MM.1S (cell line): ENCODE results near the gene OR5B3.
"Not testable (repeated sequence)": the region's sequence is repeated elsewhere in the genome, so short reads cannot be mapped to it uniquely, and the experiment has no call there.

ENCODE experiments used
- DNase-seq: peaks from one replicate; pipeline ENCODE4 v3.0.0-alpha.2; 2015
- H2AFZ ChIP-seq: fragments of 300-600 bp; sonication (generic); 2 replicates; pipeline ENCODE4 v1.6.0; 2016; ENCODE audit warnings: antibody characterized with exemption, low read length
- H3F3A ChIP-seq: fragments of 300-600 bp; sonication (generic); 2 replicates; pipeline ENCODE4 v1.6.1; 2016; ENCODE audit warnings: mild to moderate bottlenecking, antibody characterized with exemption, low read length, moderate library complexity, mixed read lengths; ENCODE audit not compliant: insufficient read depth
- H3K27ac ChIP-seq: fragments of 300-600 bp; sonication (generic); 2 replicates; pipeline ENCODE4 v1.5.1; 2016; ENCODE audit warnings: mild to moderate bottlenecking, low read length
- H3K27me3 ChIP-seq: fragments of 300-600 bp; sonication (generic); replicated peaks from 2 replicates; pipeline ENCODE4 v1.6.0; 2016; ENCODE audit warnings: low read length; ENCODE audit not compliant: insufficient read depth
- H3K36me3 ChIP-seq: fragments of 300-600 bp; sonication (generic); replicated peaks from 2 replicates; pipeline ENCODE4 v1.6.1; 2016; ENCODE audit warnings: mild to moderate bottlenecking, low read length, mixed read lengths; ENCODE audit not compliant: insufficient read depth
- H3K4me1 ChIP-seq: fragments of 300-600 bp; sonication (generic); 2 replicates; pipeline ENCODE4 v1.6.1; 2016; ENCODE audit warnings: low read length, mixed read lengths
- H3K4me2 ChIP-seq: fragments of 300-600 bp; sonication (generic); 2 replicates; pipeline ENCODE4 v1.6.0; 2016; ENCODE audit warnings: low read depth, low read length
- H3K4me3 ChIP-seq: fragments of 300-600 bp; sonication (generic); 2 replicates; pipeline ENCODE4 v1.5.1; 2016; ENCODE audit warnings: low read length, mixed read lengths
- H3K79me2 ChIP-seq: fragments of 300-600 bp; sonication (generic); 2 replicates; pipeline ENCODE4 v1.6.1; 2016; ENCODE audit warnings: mixed run types, low read length, mixed read lengths
- H3K9ac ChIP-seq: fragments of 300-600 bp; sonication (generic); 2 replicates; pipeline ENCODE4 v1.6.1; 2016; ENCODE audit warnings: low read length, mixed read lengths
- H3K9me2 ChIP-seq: fragments of 300-600 bp; sonication (generic); replicated peaks from 2 replicates; pipeline ENCODE4 v1.6.1; 2016; ENCODE audit warnings: mild to moderate bottlenecking, low read length, mixed read lengths; ENCODE audit not compliant: insufficient read depth
- H3K9me3 ChIP-seq: fragments of 300-600 bp; sonication (generic); replicated peaks from 2 replicates; pipeline ENCODE4 v1.6.1; 2016; ENCODE audit warnings: mild to moderate bottlenecking, low read length, mixed read lengths; ENCODE audit not compliant: insufficient read depth
- H4K20me1 ChIP-seq: fragments of 300-600 bp; sonication (generic); 2 replicates; pipeline ENCODE4 v1.6.1; 2016; ENCODE audit warnings: mild to moderate bottlenecking, low read length, moderate library complexity, mixed read lengths; ENCODE audit not compliant: insufficient read depth
- EZH2 ChIP-seq: fragments of 300-600 bp; sonication (generic); optimal IDR thresholded peaks from 2 replicates; pipeline ENCODE3; 2017; ENCODE audit warnings: low read depth, mild to moderate bottlenecking, antibody characterized with exemption, low read length, mixed read lengths
- EZH2phosphoT487 ChIP-seq: fragments of 300-600 bp; sonication (generic); IDR thresholded peaks from 2 replicates; pipeline ENCODE4 v1.6.1; 2018; ENCODE audit warnings: antibody characterized with exemption, low read length
- TF ChIP-seq, protein P1 (sequence below): fragments of 300-600 bp; sonication (generic); IDR thresholded peaks from 2 replicates; pipeline ENCODE4 v1.5.1; 2016; ENCODE audit warnings: antibody characterized with exemption, low read length, mixed read lengths

The OR5B3 gene

DNA sequence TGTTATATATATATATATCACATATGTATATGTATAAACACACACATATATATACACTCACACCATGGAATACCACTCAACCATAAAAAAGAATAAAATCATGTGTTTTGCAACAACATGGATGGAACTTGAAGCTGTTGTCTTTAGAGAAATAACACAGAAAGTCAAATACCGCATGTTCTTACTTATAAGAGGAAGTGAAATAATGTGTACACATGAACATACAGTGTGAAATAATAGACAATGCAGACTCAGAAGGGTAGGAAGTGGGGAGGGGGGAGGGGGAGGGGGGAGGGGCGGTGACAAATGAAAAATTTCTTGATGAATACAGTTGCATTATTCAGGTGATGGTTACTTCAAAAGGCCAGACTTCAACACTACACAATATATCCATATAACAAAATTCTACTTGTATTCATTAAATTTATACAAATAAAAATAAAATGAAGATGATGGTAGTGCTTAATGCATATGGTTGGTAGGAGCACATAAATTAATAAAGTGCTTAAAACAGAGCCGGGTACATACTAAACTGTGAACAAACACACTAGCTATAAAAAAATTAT lies 27.0 kb upstream of the OR5B3 start:
- TF ChIP-seq, protein P1, sequence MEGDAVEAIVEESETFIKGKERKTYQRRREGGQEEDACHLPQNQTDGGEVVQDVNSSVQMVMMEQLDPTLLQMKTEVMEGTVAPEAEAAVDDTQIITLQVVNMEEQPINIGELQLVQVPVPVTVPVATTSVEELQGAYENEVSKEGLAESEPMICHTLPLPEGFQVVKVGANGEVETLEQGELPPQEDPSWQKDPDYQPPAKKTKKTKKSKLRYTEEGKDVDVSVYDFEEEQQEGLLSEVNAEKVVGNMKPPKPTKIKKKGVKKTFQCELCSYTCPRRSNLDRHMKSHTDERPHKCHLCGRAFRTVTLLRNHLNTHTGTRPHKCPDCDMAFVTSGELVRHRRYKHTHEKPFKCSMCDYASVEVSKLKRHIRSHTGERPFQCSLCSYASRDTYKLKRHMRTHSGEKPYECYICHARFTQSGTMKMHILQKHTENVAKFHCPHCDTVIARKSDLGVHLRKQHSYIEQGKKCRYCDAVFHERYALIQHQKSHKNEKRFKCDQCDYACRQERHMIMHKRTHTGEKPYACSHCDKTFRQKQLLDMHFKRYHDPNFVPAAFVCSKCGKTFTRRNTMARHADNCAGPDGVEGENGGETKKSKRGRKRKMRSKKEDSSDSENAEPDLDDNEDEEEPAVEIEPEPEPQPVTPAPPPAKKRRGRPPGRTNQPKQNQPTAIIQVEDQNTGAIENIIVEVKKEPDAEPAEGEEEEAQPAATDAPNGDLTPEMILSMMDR, result no peak
- no peak for TF ChIP-seq EZH2
- TF ChIP-seq EZH2phosphoT487, result no peak
- no peaks in the 10 kb centered on the region for H3K9me3 ChIP-seq
- no peaks in the 10 kb centered on the region for H4K20me1 ChIP-seq
- H3K4me3 ChIP-seq, result no peak overlapping the region
- no peaks in the 10 kb centered on the region for H3K4me1 ChIP-seq
- no peaks in the 10 kb centered on the region for H3K79me2 ChIP-seq
- H3K9me2 ChIP-seq, result no peaks in the 10 kb centered on the region
- no peak overlapping the region for H3K9ac ChIP-seq
- H3K36me3 ChIP-seq, result no peaks in the 10 kb centered on the region
- no peak overlapping the region for H3K27ac ChIP-seq
- peak; percentile 14 for DNase-seq
- no peaks in the 10 kb centered on the region for H3F3A ChIP-seq
- no peak overlapping the region for H3K4me2 ChIP-seq
- no peak overlapping the region for H2AFZ ChIP-seq
- H3K27me3 ChIP-seq, result no peaks in the 10 kb centered on the region

DNA sequence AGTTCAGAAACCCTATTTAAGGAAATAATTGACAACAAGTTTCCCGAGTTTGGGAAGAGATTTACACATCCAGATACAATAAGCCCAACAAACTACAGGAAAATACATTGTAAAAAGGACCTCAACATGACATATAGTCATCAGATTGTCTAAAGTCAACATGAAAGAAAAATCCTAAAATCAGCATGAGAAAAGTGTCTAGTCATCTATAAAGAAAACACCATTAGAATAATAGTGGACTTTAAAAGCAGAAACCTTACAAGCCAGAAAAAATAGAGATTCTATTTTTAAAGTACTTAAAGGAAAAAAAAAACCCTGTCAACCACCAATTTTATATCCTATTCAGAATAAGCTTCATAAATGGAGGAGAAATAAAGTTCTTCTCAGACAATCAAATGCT lies 22.6 kb upstream of the OR5B3 start:
- H3K9me3 ChIP-seq, result no peaks in the 10 kb centered on the region
- H3K27ac ChIP-seq, result no peak overlapping the region
- H2AFZ ChIP-seq, result no peak overlapping the region
- H3F3A ChIP-seq, result no peaks in the 10 kb centered on the region
- H3K9ac ChIP-seq, result no peak overlapping the region
- TF ChIP-seq, protein P1, result no peak
- TF ChIP-seq EZH2 (no peak), EZH2phosphoT487 (no peak)
- no peaks in the 10 kb centered on the region for H3K36me3 ChIP-seq
- H3K9me2 ChIP-seq, result no peaks in the 10 kb centered on the region
- DNase-seq, result no peak
- H3K4me1 ChIP-seq, result no peaks in the 10 kb centered on the region
- no peaks in the 10 kb centered on the region for H3K79me2 ChIP-seq
- no peak overlapping the region for H3K4me3 ChIP-seq
- H3K4me2 ChIP-seq, result no peak overlapping the region
- no peaks in the 10 kb centered on the region for H3K27me3 ChIP-seq
- no peaks in the 10 kb centered on the region for H4K20me1 ChIP-seq

DNA sequence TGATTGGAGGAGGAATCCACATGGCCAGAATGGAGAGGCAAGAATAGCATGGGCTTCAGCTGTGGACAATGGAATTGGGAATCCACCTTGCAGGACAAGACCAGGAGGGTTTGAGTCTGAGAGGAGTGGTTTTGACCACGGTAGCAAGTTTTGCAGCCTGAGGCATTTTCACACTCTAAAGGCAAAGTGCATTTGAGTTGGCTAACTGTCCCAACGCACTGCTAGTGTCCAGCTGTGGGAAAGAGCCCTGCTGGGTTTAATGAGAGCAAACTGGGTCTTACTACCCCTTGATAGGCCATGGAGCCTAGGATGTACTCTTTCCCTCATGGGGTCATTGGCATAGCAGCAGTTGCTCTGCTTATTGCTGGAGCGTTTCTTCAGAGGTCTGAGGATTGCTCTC lies 21.3 kb upstream of the OR5B3 start, which contains the start of gene OR5B2:
TSS of gene OR5B2 (minus strand) at position 101 of the 400 bp plus-strand sequence. CDS start 4,860 bp downstream, outside the sequence.
- no peak within 1 kb of the TSS for H3K4me2 ChIP-seq
- H3K36me3 ChIP-seq, result no peaks in the 10 kb centered on the region
- TF ChIP-seq EZH2phosphoT487, result no peak
- no peak for TF ChIP-seq EZH2
- TF ChIP-seq, protein P1, result no peak
- no peak within 1 kb of the TSS for H3K27ac ChIP-seq
- H3K9ac ChIP-seq, result no peak within 1 kb of the TSS
- no peaks in the 10 kb centered on the region for H3K27me3 ChIP-seq
- H3F3A ChIP-seq, result no peaks in the 10 kb centered on the region
- DNase-seq, result no peak
- no peaks in the 10 kb centered on the region for H3K9me3 ChIP-seq
- no peaks in the 10 kb centered on the region for H3K79me2 ChIP-seq
- H4K20me1 ChIP-seq, result no peaks in the 10 kb centered on the region
- no peaks in the 10 kb centered on the region for H3K9me2 ChIP-seq
- no peaks in the 10 kb centered on the region for H3K4me1 ChIP-seq
- no peak within 1 kb of the TSS for H2AFZ ChIP-seq
- H3K4me3 ChIP-seq, result no peak within 1 kb of the TSS

DNA sequence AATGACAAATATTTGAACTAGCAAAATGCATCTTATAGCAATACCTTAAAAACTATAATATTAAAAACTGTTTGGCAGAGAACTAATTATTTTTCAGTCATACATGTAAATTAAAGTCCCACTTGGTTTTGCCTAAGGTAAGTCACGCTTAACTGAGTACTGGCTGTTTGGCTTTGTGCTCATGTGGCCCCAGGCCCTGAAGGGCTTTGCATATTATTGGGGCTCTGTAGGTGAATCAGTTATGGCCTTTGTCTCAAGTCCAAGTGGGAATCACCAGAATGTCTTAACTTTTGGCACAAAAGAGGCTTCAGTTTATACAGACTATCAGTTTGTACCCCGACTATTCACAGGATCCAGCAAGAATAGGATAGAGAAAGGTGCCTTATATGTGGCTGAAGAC lies 7.1 kb downstream of the OR5B3 start:
- not testable (repeated sequence) for H3K9ac ChIP-seq, H3K4me3 ChIP-seq, H3F3A ChIP-seq, H3K9me3 ChIP-seq, H3K27me3 ChIP-seq, H3K36me3 ChIP-seq, H3K4me2 ChIP-seq, H3K4me1 ChIP-seq, DNase-seq, H3K27ac ChIP-seq, H3K79me2 ChIP-seq, H4K20me1 ChIP-seq, H2AFZ ChIP-seq, H3K9me2 ChIP-seq
